Measurements from ENCODE around the gene CDH19. TPM values are rescaled to one million over a fixed set of nuclear protein-coding genes. Genes with fewer than 3 reads are reported as not detected.

Gene CDH19
- total RNA-seq, 6 experiments from 2014 or later, result 0.84 to 4.6 (median 1.9) TPM

DNA sequence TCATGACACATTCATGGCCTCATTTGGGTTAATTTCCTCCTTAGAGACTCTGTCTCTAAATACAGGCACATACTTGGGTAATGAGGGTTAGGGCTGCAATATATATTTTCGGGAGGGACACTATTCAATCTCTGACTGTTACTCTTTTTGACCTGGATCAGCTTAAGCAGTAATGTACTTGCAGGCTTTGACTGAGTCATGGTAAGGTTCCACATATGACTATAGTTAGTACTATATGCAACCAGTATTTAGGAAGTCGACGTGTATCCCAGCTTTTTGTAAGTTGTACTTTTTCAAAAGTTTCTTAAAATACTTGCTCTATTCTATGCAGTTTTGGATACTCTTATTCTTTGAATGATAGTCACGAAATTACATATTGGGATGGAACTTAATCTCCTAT lies 37.2 kb upstream of the CDH19 start:
- Histone ChIP-seq H3K9me3 (no peaks in the 10 kb centered on the region), H3K4me3 (no peak overlapping the region), H3K27ac (no peak overlapping the region), H3K36me3 (no peaks in the 10 kb centered on the region), H3K27me3 (no peaks in the 10 kb centered on the region), H3K4me1 (no peaks in the 10 kb centered on the region)
- DNase-seq (no peak), ATAC-seq (no peak)
- whole genome bisulfite sequencing (ENCODE audit: insufficient coverage, low coverage, low lambda C conversion rate, missing lambda C conversion rate), result 44% methylated on average over 4 of the region's 4 CpGs
- no peak for TF ChIP-seq POLR2A (IDR thresholded peaks at IDR 0.05)
- TF ChIP-seq, protein P1, sequence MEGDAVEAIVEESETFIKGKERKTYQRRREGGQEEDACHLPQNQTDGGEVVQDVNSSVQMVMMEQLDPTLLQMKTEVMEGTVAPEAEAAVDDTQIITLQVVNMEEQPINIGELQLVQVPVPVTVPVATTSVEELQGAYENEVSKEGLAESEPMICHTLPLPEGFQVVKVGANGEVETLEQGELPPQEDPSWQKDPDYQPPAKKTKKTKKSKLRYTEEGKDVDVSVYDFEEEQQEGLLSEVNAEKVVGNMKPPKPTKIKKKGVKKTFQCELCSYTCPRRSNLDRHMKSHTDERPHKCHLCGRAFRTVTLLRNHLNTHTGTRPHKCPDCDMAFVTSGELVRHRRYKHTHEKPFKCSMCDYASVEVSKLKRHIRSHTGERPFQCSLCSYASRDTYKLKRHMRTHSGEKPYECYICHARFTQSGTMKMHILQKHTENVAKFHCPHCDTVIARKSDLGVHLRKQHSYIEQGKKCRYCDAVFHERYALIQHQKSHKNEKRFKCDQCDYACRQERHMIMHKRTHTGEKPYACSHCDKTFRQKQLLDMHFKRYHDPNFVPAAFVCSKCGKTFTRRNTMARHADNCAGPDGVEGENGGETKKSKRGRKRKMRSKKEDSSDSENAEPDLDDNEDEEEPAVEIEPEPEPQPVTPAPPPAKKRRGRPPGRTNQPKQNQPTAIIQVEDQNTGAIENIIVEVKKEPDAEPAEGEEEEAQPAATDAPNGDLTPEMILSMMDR (IDR thresholded peaks at IDR 0.05), result no peak
- intact Hi-C loops (cut with DNase I), result no loop called here

DNA sequence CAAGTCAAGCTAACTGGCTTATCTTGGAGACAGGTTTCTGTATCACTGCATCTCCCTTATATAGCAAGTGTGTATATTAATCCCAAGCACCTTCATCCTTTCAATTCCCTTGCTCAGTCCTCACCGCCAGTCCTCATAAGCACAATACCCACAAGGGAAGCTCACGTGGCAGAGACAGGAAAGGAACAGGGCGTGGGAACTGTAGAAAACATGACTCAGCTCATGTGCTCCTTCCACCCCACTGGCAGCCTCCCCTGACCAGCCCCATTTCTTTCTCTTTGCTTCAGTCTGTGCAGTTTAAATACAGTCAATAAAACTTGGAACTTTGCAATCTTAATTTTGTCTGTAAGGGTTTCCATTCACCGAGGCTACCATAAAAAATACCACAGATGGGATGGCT lies 36.5 kb upstream of the CDH19 start:
- intact Hi-C loops (cut with DNase I), result no loop called here
- peak; percentile 60 to 78 (median 64) for ATAC-seq
- no peak overlapping the region for H3K27ac ChIP-seq
- H3K27me3 ChIP-seq, result no peaks in the 10 kb centered on the region
- DNase-seq, result peak in 1 of 3 donors; percentile 37
- no peaks in the 10 kb centered on the region for H3K9me3 ChIP-seq
- H3K4me1 ChIP-seq, result no peaks in the 10 kb centered on the region
- TF ChIP-seq, protein P1 (IDR thresholded peaks at IDR 0.05), result no peak
- TF ChIP-seq POLR2A (IDR thresholded peaks at IDR 0.05), result no peak
- H3K36me3 ChIP-seq, result no peaks in the 10 kb centered on the region
- 42% methylated on average over 4 of the region's 4 CpGs for WGBS (ENCODE audit: insufficient coverage, low coverage, low lambda C conversion rate, missing lambda C conversion rate)
- no peak overlapping the region for H3K4me3 ChIP-seq

DNA sequence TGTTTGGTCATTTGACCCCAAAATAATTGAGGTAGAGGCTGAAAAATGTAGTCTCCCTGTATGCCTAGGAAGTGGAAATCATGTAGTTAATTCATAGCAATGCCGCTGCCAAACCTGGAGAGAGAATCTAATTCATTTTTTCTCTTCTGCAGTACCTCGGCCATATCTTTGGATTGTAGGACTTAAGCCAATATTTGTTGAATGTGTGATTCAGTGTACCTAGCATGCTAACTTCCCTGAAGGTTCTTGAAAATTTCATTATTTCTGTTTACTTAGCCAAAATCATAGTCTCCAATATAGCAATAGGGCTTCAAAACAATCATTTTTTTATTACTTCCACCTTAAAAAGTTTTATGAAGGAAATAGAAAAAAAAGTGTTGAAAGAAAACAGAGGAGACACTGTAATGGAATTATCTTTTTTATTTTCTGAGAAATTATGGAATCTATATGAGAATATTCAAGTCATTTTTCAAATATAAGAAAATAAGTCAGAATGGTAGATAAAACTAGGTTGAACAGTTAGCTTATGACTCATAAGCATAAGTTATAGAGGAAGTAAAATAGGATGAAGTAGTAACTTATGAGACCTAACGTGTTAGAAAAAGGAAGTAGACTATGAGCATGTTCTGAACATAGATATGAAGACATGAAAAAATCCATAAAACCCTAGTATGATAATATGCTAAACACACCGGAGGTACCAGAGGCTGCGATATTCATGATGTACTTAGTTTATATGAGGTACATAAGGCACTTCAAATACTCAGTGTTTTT lies 35.2 kb upstream of the CDH19 start:
- Histone ChIP-seq H3K36me3 (no peaks in the 10 kb centered on the region), H3K9me3 (no peaks in the 10 kb centered on the region), H3K4me3 (no peak overlapping the region), H3K27me3 (no peaks in the 10 kb centered on the region), H3K27ac (no peak overlapping the region), H3K4me1 (no peaks in the 10 kb centered on the region)
- TF ChIP-seq POLR2A (IDR thresholded peaks at IDR 0.05), result no peak
- TF ChIP-seq, protein P1 (IDR thresholded peaks at IDR 0.05), result no peak
- intact Hi-C loops (cut with DNase I), result no loop called here
- 51% methylated on average over 5 of the region's 5 CpGs for WGBS (ENCODE audit: insufficient coverage, low coverage, low lambda C conversion rate, missing lambda C conversion rate)
- DNase-seq (no peak), ATAC-seq (peak in 2 of 4 donors; percentile 37 to 48)

DNA sequence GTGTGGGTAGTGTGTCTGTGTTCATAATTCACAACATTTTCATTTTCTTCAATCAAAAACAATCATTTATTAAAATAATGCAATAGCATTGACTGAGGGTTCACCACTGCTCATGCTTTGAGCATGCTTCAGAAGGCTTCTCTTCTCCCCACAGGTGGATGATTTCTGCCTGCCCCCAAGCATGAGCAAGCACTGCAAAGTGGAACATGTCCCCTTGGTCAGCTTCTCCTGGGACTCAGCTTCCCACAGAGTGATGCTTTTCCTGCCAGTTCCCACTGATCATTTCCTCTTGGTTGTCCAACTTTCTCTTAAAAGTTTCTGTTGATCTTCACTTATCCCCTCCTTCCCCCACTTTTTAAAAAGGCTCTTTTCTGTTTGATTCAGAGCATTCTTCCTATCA lies 31.5 kb upstream of the CDH19 start:
- Histone ChIP-seq H3K27ac (no peak overlapping the region), H3K27me3 (no peaks in the 10 kb centered on the region), H3K36me3 (no peaks in the 10 kb centered on the region), H3K4me3 (no peak overlapping the region), H3K9me3 (no peaks in the 10 kb centered on the region), H3K4me1 (no peaks in the 10 kb centered on the region)
- ATAC-seq (no peak), DNase-seq (no peak)
- intact Hi-C loops (cut with DNase I), result no loop called here
- TF ChIP-seq, protein P1 (IDR thresholded peaks at IDR 0.05), result no peak
- TF ChIP-seq POLR2A (IDR thresholded peaks at IDR 0.05), result no peak
